Ishikawa (cell line): ENCODE data around the gene ZNF366.

Experiments used
- CEBPB ChIP-seq: IDR thresholded peaks from 2 replicates; pipeline ENCODE4 v1.6.1; 2012
- CREB1 ChIP-seq: IDR thresholded peaks from 2 replicates; pipeline ENCODE4 v1.6.1; 2012; ENCODE audit warnings: low read depth
- EGR1 ChIP-seq: IDR thresholded peaks from 2 replicates; pipeline ENCODE4 v1.6.1; 2012
- EP300 ChIP-seq: IDR thresholded peaks from 2 replicates; pipeline ENCODE4 v1.6.1; 2012; ENCODE audit warnings: borderline replicate concordance
- FOXM1 ChIP-seq: IDR thresholded peaks from 2 replicates; pipeline ENCODE4 v1.6.1; 2012; ENCODE audit warnings: low read depth, borderline replicate concordance
- NFIC ChIP-seq: IDR thresholded peaks from 2 replicates; pipeline ENCODE4 v1.6.1; 2012
- RAD21 ChIP-seq: IDR thresholded peaks from 2 replicates; pipeline ENCODE4 v1.6.1; 2012; ENCODE audit warnings: low read depth
- TAF1 ChIP-seq: IDR thresholded peaks from 2 replicates; pipeline ENCODE4 v1.6.1; 2012; ENCODE audit warnings: low read depth, mild to moderate bottlenecking
- TCF12 ChIP-seq: IDR thresholded peaks from 2 replicates; pipeline ENCODE4 v1.6.1; 2012; ENCODE audit warnings: low read depth
- TEAD4 ChIP-seq: IDR thresholded peaks from 2 replicates; pipeline ENCODE4 v1.6.1; 2012
- YY1 ChIP-seq: IDR thresholded peaks from 2 replicates; pipeline ENCODE4 v1.6.1; 2012; ENCODE audit warnings: low read depth
- ZBTB7A ChIP-seq: IDR thresholded peaks from 2 replicates; pipeline ENCODE4 v1.6.1; 2012; ENCODE audit warnings: low read depth
- TF ChIP-seq, protein P1 (sequence below): IDR thresholded peaks from 2 replicates; pipeline ENCODE4 v1.6.1; 2012; ENCODE audit warnings: low read depth, mild to moderate bottlenecking
- TF ChIP-seq, protein P2 (sequence below): IDR thresholded peaks from 2 replicates; pipeline ENCODE4 v1.6.1; 2012
- TF ChIP-seq, protein P3 (sequence below): IDR thresholded peaks from 2 replicates; pipeline ENCODE4 v1.6.1; 2012

The ZNF366 gene

DNA sequence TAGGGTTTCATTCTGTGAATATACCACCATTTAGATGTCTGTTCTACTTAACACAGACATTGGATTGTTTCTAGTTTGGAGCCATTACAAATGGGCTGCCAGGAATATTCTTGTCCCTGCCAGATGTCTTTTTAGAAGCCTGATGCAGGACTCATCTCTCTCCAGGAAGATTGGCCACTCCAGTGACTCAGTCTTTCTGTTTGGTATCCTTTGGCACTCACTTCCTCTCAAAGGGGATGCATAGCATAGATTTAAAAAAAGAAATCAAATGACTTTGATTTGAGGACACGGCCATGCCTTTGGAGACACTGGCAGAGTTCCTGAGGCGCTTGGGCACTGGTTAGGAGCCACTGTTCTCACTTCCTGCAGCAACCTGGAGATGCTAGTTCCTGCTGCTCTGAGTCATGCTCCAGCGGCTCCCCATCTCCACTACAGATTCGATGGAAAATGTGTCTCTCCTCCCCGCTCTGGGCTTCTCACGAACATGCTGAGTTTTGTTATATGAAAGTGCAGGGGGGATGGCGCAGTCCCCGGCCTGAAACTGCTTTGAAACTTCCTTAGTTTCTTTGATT lies 3.5 kb upstream of the ZNF366 start:
- TF ChIP-seq CREB1 (no peak), CEBPB (no peak)

DNA sequence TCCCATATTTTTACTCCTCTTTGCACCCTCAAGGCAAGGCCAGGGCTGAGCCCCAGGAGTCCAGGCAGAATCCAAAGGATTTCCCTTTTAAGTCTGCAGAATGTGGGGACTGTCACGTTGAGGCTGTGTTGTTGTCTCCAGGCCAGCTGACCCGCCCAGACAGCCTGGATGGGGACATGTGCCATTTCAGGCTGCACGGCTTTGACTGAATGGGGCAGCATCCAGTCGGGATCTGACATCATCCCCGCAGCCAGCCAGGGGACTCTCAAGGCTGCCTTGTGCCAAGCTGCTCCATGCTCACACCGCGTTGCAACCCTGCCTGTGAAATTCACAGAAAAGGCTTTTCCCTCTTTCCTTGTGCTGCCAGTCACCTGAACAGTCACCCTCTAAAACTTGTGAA lies 2.2 kb upstream of the ZNF366 start:
- no peak for TF ChIP-seq RAD21
- no peak for TF ChIP-seq TEAD4
- no peak for TF ChIP-seq FOXM1
- TF ChIP-seq EP300 = no peak
- no peak for TF ChIP-seq ZBTB7A
- no peak for TF ChIP-seq CREB1
- TF ChIP-seq, protein P1, sequence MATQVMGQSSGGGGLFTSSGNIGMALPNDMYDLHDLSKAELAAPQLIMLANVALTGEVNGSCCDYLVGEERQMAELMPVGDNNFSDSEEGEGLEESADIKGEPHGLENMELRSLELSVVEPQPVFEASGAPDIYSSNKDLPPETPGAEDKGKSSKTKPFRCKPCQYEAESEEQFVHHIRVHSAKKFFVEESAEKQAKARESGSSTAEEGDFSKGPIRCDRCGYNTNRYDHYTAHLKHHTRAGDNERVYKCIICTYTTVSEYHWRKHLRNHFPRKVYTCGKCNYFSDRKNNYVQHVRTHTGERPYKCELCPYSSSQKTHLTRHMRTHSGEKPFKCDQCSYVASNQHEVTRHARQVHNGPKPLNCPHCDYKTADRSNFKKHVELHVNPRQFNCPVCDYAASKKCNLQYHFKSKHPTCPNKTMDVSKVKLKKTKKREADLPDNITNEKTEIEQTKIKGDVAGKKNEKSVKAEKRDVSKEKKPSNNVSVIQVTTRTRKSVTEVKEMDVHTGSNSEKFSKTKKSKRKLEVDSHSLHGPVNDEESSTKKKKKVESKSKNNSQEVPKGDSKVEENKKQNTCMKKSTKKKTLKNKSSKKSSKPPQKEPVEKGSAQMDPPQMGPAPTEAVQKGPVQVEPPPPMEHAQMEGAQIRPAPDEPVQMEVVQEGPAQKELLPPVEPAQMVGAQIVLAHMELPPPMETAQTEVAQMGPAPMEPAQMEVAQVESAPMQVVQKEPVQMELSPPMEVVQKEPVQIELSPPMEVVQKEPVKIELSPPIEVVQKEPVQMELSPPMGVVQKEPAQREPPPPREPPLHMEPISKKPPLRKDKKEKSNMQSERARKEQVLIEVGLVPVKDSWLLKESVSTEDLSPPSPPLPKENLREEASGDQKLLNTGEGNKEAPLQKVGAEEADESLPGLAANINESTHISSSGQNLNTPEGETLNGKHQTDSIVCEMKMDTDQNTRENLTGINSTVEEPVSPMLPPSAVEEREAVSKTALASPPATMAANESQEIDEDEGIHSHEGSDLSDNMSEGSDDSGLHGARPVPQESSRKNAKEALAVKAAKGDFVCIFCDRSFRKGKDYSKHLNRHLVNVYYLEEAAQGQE = no peak
- no peak for TF ChIP-seq TCF12
- no peak for TF ChIP-seq CEBPB
- TF ChIP-seq, protein P2, sequence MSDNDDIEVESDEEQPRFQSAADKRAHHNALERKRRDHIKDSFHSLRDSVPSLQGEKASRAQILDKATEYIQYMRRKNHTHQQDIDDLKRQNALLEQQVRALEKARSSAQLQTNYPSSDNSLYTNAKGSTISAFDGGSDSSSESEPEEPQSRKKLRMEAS = no peak

DNA sequence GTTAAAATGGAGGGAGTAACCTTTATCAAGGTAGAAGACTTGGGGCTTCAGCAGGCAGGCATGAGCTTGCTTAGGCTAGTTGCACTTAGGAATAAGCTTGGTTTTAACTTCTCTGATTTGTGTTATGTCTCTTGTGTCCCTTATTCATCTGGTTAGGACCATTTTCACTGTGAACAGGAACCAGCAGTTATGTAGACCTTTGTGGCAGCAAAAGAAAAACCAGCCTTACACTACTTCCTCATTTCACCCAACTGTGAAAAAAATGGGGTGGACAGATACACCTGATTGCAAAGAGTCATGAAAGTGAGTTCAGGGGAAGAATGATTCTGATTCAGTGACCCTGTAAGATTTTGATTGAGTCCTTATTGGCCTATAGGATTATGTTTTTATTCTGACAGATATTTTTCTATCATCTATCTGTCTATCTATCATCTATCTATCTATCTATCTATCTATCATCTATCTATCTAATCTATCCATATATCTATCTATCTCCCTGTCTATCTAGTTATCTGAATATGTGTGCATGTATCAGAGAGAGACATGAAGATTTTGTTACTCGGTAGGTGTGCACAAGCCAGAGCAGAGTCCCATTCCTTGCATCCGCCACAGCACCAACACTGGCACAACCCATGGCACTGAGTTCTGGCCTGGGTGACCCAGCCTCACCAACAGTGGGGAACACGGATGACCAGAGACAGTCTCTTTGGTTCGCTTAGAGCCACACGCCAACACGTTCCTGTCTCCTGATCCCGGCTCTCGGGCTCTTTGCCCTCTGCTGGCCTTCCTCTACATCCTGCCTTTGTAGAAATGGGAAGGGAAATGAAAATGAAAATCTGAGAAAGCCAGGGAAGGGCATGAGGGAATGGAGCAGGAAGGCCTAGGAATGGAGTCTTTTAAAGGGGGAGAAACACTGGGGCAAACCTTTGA lies 1.3 kb upstream of the ZNF366 start:
- no peak for TF ChIP-seq TAF1
- TF ChIP-seq, protein P3, sequence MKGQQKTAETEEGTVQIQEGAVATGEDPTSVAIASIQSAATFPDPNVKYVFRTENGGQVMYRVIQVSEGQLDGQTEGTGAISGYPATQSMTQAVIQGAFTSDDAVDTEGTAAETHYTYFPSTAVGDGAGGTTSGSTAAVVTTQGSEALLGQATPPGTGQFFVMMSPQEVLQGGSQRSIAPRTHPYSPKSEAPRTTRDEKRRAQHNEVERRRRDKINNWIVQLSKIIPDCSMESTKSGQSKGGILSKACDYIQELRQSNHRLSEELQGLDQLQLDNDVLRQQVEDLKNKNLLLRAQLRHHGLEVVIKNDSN = no peak
- no peak for TF ChIP-seq TEAD4
- no peak for TF ChIP-seq CEBPB
- TF ChIP-seq FOXM1 = no peak
- no peak for TF ChIP-seq RAD21
- no peak for TF ChIP-seq EP300
- no peak for TF ChIP-seq YY1
- TF ChIP-seq ZBTB7A = no peak
- TF ChIP-seq, protein P2 = no peak
- no peak for TF ChIP-seq EGR1
- TF ChIP-seq NFIC = no peak
- no peak for TF ChIP-seq TCF12
- no peak for TF ChIP-seq CREB1

DNA sequence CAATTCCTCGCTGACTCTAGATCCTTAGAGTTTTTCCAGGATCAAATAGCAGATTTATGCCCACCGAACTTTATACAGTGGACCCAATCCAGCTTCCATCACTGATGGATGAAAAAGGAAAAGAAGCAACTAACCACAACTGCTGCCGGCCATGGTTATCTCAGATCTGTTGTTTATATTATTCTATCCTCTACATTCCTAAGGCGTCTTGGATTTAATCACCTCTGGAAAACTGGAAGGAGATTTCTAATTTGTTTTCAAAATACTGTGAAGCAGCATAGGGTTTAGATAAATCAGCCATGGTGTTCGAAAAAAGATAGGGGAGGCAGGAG lies 663 bp upstream of the ZNF366 start:
- TF ChIP-seq EP300 (no peak), ZBTB7A (no peak), TAF1 (no peak), TCF12 (no peak)
- TF ChIP-seq, protein P3 = no peak
- TF ChIP-seq, protein P1 = no peak

DNA sequence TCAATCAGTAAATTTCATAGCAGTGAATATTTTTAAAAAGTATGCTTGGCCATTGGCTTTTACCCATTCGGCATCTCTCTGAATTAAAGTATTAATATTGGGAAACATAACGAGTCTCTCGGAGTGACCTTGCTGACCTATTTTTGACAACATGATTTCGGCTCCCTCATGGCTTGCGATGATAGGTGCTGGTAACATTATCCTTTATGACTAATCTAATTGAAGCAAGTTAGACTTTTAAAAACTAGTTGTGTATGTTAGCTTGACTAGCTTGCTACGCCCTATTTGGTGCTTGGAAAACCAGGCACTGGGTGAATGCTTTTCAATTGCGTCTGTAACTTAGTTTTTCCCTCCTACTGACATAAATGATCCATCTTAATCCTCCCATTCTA lies 1.1 kb downstream of the ZNF366 start:
- TF ChIP-seq FOXM1 (no peak), TAF1 (no peak), ZBTB7A (no peak)
- TF ChIP-seq, protein P2 = no peak

DNA sequence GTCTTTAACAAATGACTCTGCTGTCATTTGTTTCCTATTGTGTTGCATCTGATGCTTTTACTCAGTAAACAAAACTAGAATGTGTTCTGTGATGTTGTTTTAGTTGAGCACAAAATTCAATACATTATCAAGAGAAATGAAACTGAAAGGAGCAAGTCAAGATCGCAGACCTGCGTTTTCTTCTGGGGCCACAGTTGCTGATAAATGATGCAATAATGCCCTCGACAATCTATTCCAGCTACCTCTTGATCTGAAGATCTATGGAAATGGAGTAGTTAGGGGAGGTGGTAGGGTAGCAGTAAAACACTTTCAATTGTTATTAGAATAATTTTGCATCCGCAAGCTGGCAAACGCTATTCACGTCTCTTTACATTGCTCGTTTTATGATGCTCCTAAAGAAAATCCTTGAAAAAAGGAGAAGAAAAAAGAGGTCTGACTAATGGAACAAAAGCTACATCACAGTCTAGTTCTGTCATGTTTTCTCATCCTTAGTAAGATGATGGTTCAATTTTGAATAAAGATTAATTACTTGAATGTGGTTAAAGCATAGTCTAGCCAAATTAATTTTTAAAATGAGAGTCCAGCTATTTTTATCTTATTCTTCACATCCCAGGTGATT lies 1.6 kb downstream of the ZNF366 start:
- TF ChIP-seq CEBPB = no peak
- TF ChIP-seq YY1 = no peak
- no peak for TF ChIP-seq FOXM1
- TF ChIP-seq CREB1 = no peak
- TF ChIP-seq EP300 = no peak
